ENCODE measurements around the gene LILRB3.
"Not testable (repeated sequence)": the region's sequence is repeated elsewhere in the genome, so short reads cannot be mapped to it uniquely, and the experiment has no call there.

The LILRB3 gene

DNA sequence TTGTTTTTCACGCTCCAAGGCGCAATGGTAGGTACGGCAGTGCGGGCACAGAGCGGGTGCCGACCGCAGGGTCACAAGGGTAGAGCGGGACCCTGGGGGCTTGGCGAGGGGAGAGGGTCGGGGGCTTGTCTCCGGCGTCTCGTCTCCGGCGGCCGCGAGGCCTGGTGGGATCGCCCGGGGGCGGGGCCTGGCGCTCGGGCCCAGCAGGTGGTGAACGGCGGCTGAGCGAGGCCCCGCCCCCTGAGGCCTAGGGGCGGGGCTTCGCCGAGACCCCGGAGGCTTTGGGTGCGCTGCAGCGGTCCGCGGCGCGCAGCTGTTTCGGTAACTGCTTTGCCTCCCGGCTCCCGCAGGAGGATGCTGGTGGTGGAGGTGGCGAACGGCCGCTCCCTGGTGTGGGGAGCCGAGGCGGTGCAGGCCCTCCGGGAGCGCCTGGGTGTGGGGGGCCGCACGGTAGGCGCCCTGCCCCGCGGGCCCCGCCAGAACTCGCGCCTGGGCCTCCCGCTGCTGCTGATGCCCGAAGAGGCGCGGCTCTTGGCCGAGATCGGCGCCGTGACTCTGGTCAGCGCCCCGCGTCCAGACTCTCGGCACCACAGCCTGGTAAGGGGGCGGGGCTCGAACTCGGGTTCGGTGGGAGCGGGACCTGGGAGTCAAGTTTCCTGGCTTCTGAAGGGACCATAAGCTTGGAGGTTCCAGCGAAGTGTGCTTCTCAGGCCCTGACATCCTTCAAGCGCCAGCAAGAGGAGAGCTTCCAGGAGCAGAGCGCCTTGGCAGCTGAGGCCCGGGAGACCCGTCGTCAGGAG lies 31.6 kb downstream of the LILRB3 start, which contains the start of gene TSEN34:
Gene TSEN34, plus strand, starts transcription at position 298 of the 800 bp plus-strand sequence. Its CDS starts 57 bp downstream, at position 355.
- DNase-seq (ENCODE audit: low read depth in 1 of 2, low spot score in 1 of 2): peak; percentile 66 to 79

- DNase-seq (ENCODE audit: low read depth in 1 of 2, low spot score in 1 of 2): peak; percentile 99 to 100
These were observed 32.2 kb downstream of the LILRB3 start for GRCh38 chr19:54190503-54191010.

DNA sequence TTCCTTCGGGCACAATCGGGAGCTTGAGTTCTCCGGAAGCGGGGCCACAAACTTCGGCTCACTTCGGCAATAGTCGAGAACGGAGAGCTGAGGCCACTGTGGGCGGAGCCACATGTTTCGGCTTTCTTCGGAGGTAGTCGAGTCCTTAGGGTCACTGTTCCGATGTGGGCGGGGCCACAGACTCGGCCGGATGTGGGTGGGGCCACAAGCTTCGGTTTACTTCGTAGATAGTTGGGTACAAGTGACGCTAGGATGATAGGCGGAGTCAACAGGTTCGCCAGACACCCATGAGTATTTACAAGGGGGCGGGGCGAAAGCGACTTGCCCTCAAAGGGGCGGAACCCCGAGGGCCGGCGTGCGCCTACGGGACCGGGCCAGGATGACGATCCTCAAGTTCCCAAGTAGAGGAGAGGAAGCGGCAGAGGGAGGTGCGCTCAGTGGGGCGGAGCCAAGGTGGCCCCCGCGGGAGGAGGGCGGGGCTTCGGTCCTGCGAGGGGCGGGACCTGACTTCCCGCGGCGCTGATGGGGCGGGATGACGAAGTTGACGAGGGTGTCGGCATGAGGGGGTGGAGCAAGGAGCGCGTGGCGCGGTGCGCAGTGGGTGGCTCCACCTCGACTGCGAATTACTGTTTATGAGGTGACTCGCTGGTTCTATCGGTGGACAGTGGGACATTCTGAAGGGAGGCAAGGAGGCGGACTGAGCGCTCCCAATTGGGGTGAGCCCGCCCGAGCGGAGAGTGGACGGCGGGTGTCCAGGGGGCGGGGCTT lies 32.9 kb downstream of the LILRB3 start:
- peak; percentile 100 for DNase-seq (ENCODE audit: low read depth in 1 of 2, low spot score in 1 of 2)

DNA sequence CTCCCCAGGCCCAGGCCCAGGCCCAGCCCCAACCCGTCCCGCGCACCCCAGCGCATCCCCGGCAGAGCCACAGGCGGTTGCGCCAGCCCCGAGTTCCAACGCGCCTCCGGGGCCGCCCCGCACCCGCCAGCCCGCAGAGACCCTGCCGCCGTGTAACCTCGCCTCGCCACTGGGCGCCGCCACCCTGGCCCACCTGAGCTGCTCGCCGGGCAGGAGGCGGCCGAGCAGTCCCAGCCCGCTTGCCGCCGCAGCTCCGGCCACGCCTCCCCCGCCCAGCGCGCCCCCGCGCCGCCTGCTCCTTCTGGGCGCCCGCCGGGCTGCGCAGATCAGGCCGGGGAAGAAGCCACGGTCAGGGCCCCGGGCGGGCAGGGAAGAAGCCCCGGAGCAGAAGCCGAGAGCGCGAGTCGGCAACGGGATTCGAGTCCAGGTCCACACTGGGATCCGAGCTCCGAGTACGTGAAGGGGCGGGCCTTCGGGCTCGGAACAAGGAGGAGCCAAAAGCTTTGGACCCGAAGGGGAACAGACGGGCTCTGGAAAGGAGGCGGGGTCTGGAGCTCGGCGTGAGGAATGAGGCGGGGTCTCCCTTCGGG lies 33.6 kb downstream of the LILRB3 start, which contains the start of gene MBOAT7:
Gene MBOAT7, minus strand, starts transcription at position 436 of the 590 bp plus-strand sequence. CDS start 1,072 bp downstream, outside the sequence.
- DNase-seq (ENCODE audit: low read depth in 1 of 2, low spot score in 1 of 2): peak in 1 of 2 donors; percentile 58

DNA sequence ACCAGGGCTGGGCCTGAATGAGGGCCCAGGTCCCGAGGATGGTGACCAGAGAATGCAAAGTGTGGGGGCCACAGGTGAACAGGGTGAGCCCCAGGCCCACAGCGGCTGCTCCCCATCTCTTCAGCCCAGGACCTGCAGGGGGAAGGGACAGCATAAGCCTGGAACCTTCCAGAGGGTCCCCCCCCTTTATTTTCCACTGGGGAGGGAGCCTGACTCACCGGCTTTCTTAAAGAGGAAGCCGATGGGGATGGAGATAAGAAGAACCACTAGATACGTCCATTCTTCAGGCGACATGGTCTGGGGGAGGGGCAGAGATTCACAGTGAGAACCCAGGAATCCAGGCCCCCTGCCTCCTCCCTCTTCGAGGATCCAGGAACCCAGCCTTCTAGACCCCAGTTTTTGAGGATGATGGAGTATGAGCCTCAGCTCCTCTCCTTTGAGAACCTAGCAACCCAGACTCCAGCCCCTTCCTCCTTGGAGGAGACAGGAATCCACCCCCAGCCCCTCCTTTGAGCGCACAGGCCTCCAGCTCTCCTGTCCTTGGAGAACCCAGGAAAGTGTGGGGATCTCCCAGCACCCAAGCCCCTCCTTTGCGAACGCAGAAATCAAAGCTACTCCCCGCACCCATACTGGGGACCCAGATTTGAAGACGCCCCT lies 34.5 kb downstream of the LILRB3 start:
- peak in 1 of 2 donors; percentile 43 for DNase-seq (ENCODE audit: low read depth in 1 of 2, low spot score in 1 of 2)

GRCh38 chr19:54186934-54187381 lies 35.8 kb downstream of the LILRB3 start:
- no peak for DNase-seq (ENCODE audit: low read depth in 1 of 2, low spot score in 1 of 2)

GRCh38 chr19:54186351-54186750 lies 36.5 kb downstream of the LILRB3 start:
- DNase-seq (ENCODE audit: low read depth in 1 of 2, low spot score in 1 of 2): no peak

DNA sequence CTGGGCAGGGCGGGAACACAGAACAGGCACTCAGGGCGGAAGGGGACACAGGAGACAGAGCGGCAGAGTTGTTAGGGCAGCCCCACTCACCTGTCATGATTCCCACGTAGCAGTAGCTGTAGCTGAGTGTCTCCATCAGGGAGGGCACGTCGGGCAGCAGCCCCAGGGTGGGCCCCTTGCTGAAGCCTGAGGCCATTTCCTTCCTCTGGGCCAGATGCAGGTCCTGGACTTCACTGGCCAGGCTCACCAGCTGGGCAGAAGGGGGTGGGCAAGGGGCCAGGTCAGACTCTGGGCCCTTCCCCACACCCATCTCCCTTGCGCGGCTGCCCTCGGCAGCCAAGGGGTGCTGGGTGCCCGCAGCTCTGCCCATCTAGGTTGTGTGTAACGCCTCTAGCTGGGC lies 39.4 kb downstream of the LILRB3 start:
- DNase-seq (ENCODE audit: low read depth in 1 of 2, low spot score in 1 of 2): no peak

GRCh38 chr19:54181894-54182293 lies 40.9 kb downstream of the LILRB3 start:
- DNase-seq (ENCODE audit: low read depth in 1 of 2, low spot score in 1 of 2): not testable (repeated sequence)

DNA sequence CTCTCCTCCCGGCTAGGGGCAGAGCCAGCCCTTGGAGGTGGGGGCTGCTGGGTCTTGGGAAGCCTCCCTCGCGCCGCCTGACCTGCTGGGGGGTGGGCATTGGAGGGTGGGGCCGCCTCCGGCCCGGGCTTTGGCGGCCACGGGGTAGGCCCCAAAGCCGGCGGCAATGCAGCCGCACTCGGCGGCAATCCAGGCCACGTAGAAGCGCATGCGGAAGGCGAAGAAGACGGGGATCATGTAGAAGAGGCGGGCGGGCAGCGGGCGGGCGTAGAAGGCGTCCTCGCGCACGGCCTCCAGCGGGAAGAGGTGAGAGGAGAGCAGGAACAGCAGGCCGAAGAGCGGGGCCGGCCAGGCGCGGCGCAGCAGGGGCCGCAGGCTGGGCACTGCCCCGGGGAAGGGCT lies 42.1 kb downstream of the LILRB3 start:
- DNase-seq (ENCODE audit: low read depth in 1 of 2, low spot score in 1 of 2): no peak

DNA sequence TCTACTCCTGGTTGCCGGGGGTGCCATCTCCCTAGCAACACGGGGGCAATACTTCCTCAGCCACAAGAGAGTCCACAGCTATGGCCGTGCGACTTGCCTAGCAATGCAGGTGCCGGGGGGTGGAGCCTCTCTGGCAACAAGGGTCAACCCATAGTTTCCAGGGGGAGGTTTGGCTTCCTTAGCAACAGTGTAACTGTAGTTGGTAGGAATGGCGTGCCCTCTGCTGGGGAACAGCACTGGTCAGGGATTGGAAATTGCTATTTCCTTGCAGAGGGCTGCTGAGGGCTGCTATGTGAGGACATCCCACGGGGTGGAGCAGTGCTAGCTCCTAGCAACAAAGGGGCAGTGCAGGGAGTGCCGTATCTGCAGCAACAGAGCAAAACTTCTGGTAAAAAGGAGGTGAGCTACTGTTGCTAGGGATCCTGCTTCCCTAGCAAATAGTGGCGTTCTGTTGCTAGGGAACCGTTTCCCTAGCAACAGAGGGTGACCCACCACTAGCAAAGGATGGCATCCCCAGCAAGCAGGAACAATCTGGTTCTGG lies 42.8 kb downstream of the LILRB3 start:
- no peak for DNase-seq (ENCODE audit: low read depth in 1 of 2, low spot score in 1 of 2)

- no peak for DNase-seq (ENCODE audit: low read depth in 1 of 2, low spot score in 1 of 2)
These were observed 43.5 kb downstream of the LILRB3 start for GRCh38 chr19:54179262-54179852.

- DNase-seq (ENCODE audit: low read depth in 1 of 2, low spot score in 1 of 2): no peak
These were observed 44.1 kb downstream of the LILRB3 start for GRCh38 chr19:54178581-54179261.

GRCh38 chr19:54173951-54174834 lies 48.6 kb downstream of the LILRB3 start:
- DNase-seq (ENCODE audit: low read depth in 1 of 2, low spot score in 1 of 2): no peak

- no peak for DNase-seq (ENCODE audit: low read depth in 1 of 2, low spot score in 1 of 2)
These were observed 49.5 kb downstream of the LILRB3 start for GRCh38 chr19:54173359-54173699.

GRCh38 chr19:54172471-54173358 lies 50.1 kb downstream of the LILRB3 start, which contains the start of gene TMC4:
TMC4 (minus strand) TSS chr19:54173160; CDS start chr19:54173117, 43 bp downstream.
- DNase-seq (ENCODE audit: low read depth in 1 of 2, low spot score in 1 of 2): no peak

DNA sequence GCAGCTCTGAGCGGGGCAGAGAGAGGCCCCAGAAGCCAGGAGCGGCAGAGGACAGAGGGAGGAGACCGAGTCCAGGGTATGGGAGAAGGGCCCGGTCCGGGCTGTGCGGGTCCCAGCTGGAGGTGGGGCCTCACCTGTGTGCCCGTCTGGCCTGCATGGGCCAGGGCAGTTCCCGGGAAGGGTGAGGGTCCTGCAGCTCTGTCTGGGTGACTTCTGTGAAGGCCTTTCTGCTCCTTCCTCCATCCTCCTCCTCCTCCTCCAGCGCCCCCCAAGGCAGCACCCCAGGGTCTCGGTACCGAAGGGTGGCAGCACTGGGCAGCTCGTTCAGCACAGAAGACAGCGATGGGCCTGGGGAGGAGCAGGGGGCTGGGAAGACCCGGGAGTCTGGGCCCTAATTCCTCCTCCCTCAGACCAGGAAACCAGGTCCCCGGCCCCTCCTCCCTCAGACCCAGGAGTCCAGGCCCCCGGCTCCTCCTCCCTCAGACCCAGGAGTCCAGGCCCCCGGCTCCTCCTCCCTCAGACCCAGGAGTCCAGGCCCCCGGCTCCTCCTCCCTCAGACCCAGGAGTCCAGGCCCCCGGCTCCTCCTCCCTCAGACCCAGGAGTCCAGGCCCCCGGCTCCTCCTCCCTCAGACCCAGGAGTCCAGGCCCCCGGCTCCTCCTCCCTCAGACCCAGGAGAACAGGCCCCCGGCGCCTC lies 50.9 kb downstream of the LILRB3 start:
- not testable (repeated sequence) for DNase-seq (ENCODE audit: low read depth in 1 of 2, low spot score in 1 of 2)

Data from activated T-helper 1 cell treated with anti-CD3 and anti-CD28 coated beads, Interleukin-2, amount 50 U/mL, for 16 hours (primary cell).